ENCODE data around the gene RASD2. TPM values are rescaled to one million over a fixed set of nuclear protein-coding genes. Genes with fewer than 3 reads are reported as not detected.

The RASD2 gene
- total RNA-seq, 1 donor from 2014 or later, result 2.0 TPM

GRCh38 chr22:35582218-35582860, 41.7 kb downstream of the RASD2 start:
- Histone ChIP-seq H3K36me3 (no peaks in the 10 kb centered on the region), H3K4me1 (peaks cover 6% of the 10 kb centered on the region), H3K4me3 (no peak overlapping the region), H3K9me3 (no peaks in the 10 kb centered on the region), H3K27ac (no peak overlapping the region), H3K27me3 (no peaks in the 10 kb centered on the region)
- no peak for DNase-seq (ENCODE audit: extremely low spot score in 2 of 2)
- no peak for TF ChIP-seq CTCF (IDR thresholded peaks at IDR 0.05)
- TF ChIP-seq POLR2A (IDR thresholded peaks at IDR 0.05), result no peak
- TF ChIP-seq POLR2AphosphoS5 (IDR thresholded peaks at IDR 0.05; ENCODE audit: insufficient read depth in 1 of 2, low read depth in 1 of 2), result no peak
- intact Hi-C loops (cut with DNase I), result loop anchor here (2.0 kb wide), 1 partner anchor 152 kb away; no protein-coding TSS in a partner anchor

- H3K4me3 ChIP-seq, result no peak overlapping the region
- no peaks in the 10 kb centered on the region for H3K27me3 ChIP-seq
- H3K4me1 ChIP-seq, result peaks cover 6% of the 10 kb centered on the region
- DNase-seq (ENCODE audit: extremely low spot score in 2 of 2), result no peak
- TF ChIP-seq CTCF (IDR thresholded peaks at IDR 0.05), result peak; percentile 86 to 90 (median 88)
- no peak for TF ChIP-seq POLR2AphosphoS5 (IDR thresholded peaks at IDR 0.05; ENCODE audit: insufficient read depth in 1 of 2, low read depth in 1 of 2)
- no peaks in the 10 kb centered on the region for H3K36me3 ChIP-seq
- no peak overlapping the region for H3K27ac ChIP-seq
- no peaks in the 10 kb centered on the region for H3K9me3 ChIP-seq
- intact Hi-C loops (cut with DNase I), result loop anchor here (2.0 kb wide), 1 partner anchor 152 kb away; no protein-coding TSS in a partner anchor
Measured at GRCh38 chr22:35582861-35583670, 42.4 kb downstream of the RASD2 start.

DNA sequence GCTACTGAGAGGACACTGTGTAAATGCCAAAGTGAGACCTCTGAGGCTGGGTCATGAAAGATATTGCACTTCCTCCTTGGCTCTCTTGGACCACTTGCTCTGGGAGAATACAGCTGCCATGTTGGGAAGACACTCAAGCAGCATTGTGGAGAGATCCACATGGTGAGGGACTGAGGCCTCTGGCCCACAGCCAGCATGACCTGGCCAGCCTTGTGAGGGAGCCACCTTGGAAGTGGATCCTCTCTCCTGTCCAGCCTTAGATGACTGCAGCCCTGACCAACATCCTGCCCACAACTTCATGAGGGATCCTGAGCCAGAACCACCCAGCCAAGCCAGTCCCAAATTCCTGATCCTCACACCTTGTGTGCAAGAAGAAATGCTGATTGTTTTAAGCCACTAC, 46.1 kb downstream of the RASD2 start:
- peaks cover 6% of the 10 kb centered on the region for H3K4me1 ChIP-seq
- intact Hi-C loops (cut with DNase I), result loop anchor here (5.0 kb wide), 1 partner anchor 234 kb away; no protein-coding TSS in a partner anchor

DNA sequence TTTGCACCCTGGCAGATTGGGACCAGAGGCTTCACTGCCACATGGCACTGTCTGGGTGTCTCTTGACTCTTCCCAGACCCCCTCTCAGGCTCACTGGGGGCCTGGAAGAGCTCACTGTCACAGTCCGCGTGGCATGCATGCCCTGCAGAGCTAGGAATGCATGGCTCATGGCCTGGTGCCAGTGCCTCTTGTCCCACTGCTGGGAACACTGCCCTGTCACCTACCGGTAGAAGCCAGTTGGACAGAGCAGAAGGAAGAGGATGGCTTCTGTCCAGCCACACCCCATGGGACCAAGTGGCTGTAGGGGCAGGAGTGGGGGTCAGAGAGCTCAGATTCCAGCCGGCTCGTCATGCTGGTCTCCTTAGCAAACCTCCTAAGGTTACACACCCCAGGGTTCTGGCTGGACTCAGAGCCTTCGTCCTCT, 46.8 kb downstream of the RASD2 start:
- Histone ChIP-seq H3K27me3 (no peaks in the 10 kb centered on the region), H3K9me3 (no peaks in the 10 kb centered on the region), H3K36me3 (no peaks in the 10 kb centered on the region), H3K27ac (no peak overlapping the region), H3K4me1 (peaks cover 6% of the 10 kb centered on the region), H3K4me3 (no peak overlapping the region)
- intact Hi-C loops (cut with DNase I), result loop anchor here (5.0 kb wide), 1 partner anchor 235 kb away; no protein-coding TSS in a partner anchor
- DNase-seq (ENCODE audit: extremely low spot score in 2 of 2), result no peak
- TF ChIP-seq POLR2A (IDR thresholded peaks at IDR 0.05), result no peak
- no peak for TF ChIP-seq CTCF (IDR thresholded peaks at IDR 0.05)
- TF ChIP-seq POLR2AphosphoS5 (IDR thresholded peaks at IDR 0.05; ENCODE audit: insufficient read depth in 1 of 2, low read depth in 1 of 2), result no peak

More for the DNA sequence above, 46.1 kb downstream of the RASD2 start:
- H3K9me3 ChIP-seq, result no peaks in the 10 kb centered on the region
- DNase-seq (ENCODE audit: extremely low spot score in 2 of 2), result no peak
- H3K4me3 ChIP-seq, result no peak overlapping the region
- TF ChIP-seq POLR2A (IDR thresholded peaks at IDR 0.05), result no peak
- TF ChIP-seq CTCF (IDR thresholded peaks at IDR 0.05), result no peak
- TF ChIP-seq POLR2AphosphoS5 (IDR thresholded peaks at IDR 0.05; ENCODE audit: insufficient read depth in 1 of 2, low read depth in 1 of 2), result no peak
- H3K27me3 ChIP-seq, result no peaks in the 10 kb centered on the region
- no peak overlapping the region for H3K27ac ChIP-seq
- no peaks in the 10 kb centered on the region for H3K36me3 ChIP-seq

All from vagina (tissue), 2 donors.